ENCODE data around the gene RFTN2.
"Not testable (repeated sequence)": the region's sequence is repeated elsewhere in the genome, so short reads cannot be mapped to it uniquely, and the experiment has no call there.

RFTN2 gene

DNA sequence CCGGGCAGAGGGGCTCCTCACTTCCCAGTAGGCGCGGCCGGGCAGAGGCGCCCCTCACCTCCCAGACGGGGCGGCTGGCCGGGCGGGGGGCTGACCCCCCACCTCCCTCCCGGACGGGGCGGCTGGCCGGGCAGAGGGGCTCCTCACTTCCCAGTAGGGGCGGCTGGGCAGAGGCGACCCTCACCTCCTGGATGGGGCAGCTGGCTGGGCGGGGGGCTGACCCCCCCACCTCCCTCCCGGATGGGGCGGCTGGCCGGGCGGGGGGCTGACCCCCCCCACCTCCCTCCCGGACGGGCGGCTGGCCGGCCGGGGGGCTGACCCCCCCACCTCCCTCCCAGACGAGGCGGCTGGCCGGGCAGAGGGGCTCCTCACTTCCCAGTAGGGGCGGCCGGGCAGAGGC lies 20.6 kb upstream of the RFTN2 start:
- not testable (repeated sequence) for H3K27me3 ChIP-seq (ENCODE audit: insufficient read depth, low read length, poor library complexity); DNase-seq; H3K4me3 ChIP-seq (ENCODE audit: low read depth in 1 of 2, low read length in 2 of 2)

DNA sequence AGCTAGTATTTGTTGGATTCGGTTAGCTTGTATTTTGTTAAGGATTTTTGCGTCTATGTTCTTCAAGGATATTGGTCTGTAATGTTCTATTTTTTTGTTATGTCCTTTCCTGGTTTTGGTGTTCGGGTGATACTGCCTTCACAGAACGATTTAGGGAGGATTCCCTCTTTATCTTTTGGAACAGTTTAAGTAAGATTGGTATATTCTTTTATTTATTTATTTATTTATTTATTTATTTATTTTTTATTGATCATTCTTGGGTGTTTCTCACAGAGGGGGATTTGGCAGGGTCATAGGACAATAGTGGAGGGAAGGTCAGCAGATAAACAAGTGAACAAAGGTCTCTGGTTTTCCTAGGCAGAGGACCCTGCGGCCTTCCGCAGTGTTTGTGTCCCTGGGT lies 19.8 kb upstream of the RFTN2 start:
- H3K9ac ChIP-seq (ENCODE audit: low read depth, low read length); H3K27ac ChIP-seq (ENCODE audit: low read length); H3K79me2 ChIP-seq (ENCODE audit: insufficient read depth, low read length); H3K4me1 ChIP-seq (ENCODE audit: insufficient read depth, low read length); H4K20me1 ChIP-seq (ENCODE audit: insufficient read depth, low read length); H2AFZ ChIP-seq (ENCODE audit: low read depth, low read length); H3K9me3 ChIP-seq (ENCODE audit: insufficient read depth, low read length, severe bottlenecking); DNase-seq; H3K36me3 ChIP-seq (ENCODE audit: insufficient read depth, low read length); H3K27me3 ChIP-seq (ENCODE audit: insufficient read depth, low read length, poor library complexity); H3K4me2 ChIP-seq (ENCODE audit: insufficient read depth, low read length); H3K4me3 ChIP-seq (ENCODE audit: low read depth in 1 of 2, low read length in 2 of 2); ATAC-seq (ENCODE audit: insufficient read depth, low read depth): not testable (repeated sequence)

More for the DNA sequence above, 20.6 kb upstream of the RFTN2 start:
- H3K4me1 ChIP-seq (ENCODE audit: insufficient read depth, low read length); H3K4me2 ChIP-seq (ENCODE audit: insufficient read depth, low read length); ATAC-seq (ENCODE audit: insufficient read depth, low read depth); H3K36me3 ChIP-seq (ENCODE audit: insufficient read depth, low read length); H3K79me2 ChIP-seq (ENCODE audit: insufficient read depth, low read length); H4K20me1 ChIP-seq (ENCODE audit: insufficient read depth, low read length); H2AFZ ChIP-seq (ENCODE audit: low read depth, low read length); H3K27ac ChIP-seq (ENCODE audit: low read length); H3K9me3 ChIP-seq (ENCODE audit: insufficient read depth, low read length, severe bottlenecking); H3K9ac ChIP-seq (ENCODE audit: low read depth, low read length): not testable (repeated sequence)

GRCh38 chr2:197677483-197677882 lies 2.1 kb upstream of the RFTN2 start:
- Histone ChIP-seq H3K4me2 (ENCODE audit: insufficient read depth, low read length) (no peak overlapping the region), H3K4me3 (ENCODE audit: low read depth in 1 of 2, low read length in 2 of 2) (no peak overlapping the region), H2AFZ (ENCODE audit: low read depth, low read length) (no peak overlapping the region), H3K36me3 (ENCODE audit: insufficient read depth, low read length) (no peaks in the 10 kb centered on the region), H3K27ac (ENCODE audit: low read length) (no peak overlapping the region), H3K9me3 (ENCODE audit: insufficient read depth, low read length, severe bottlenecking) (no peaks in the 10 kb centered on the region), H3K9ac (ENCODE audit: low read depth, low read length) (no peak overlapping the region), H4K20me1 (ENCODE audit: insufficient read depth, low read length) (no peaks in the 10 kb centered on the region), H3K79me2 (ENCODE audit: insufficient read depth, low read length) (no peaks in the 10 kb centered on the region), H3K4me1 (ENCODE audit: insufficient read depth, low read length) (no peaks in the 10 kb centered on the region), H3K27me3 (ENCODE audit: insufficient read depth, low read length, poor library complexity) (peaks cover 11% of the 10 kb centered on the region)
- ATAC-seq (ENCODE audit: insufficient read depth, low read depth) = no peak
- DNase-seq = no peak
- TF ChIP-seq EZH2 (IDR thresholded peaks at IDR 0.05; ENCODE audit: borderline replicate concordance, low read depth, low read length, severe bottlenecking) = no peak
- TF ChIP-seq, protein P1, sequence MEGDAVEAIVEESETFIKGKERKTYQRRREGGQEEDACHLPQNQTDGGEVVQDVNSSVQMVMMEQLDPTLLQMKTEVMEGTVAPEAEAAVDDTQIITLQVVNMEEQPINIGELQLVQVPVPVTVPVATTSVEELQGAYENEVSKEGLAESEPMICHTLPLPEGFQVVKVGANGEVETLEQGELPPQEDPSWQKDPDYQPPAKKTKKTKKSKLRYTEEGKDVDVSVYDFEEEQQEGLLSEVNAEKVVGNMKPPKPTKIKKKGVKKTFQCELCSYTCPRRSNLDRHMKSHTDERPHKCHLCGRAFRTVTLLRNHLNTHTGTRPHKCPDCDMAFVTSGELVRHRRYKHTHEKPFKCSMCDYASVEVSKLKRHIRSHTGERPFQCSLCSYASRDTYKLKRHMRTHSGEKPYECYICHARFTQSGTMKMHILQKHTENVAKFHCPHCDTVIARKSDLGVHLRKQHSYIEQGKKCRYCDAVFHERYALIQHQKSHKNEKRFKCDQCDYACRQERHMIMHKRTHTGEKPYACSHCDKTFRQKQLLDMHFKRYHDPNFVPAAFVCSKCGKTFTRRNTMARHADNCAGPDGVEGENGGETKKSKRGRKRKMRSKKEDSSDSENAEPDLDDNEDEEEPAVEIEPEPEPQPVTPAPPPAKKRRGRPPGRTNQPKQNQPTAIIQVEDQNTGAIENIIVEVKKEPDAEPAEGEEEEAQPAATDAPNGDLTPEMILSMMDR (IDR thresholded peaks at IDR 0.05; ENCODE audit: borderline replicate concordance, extremely low read depth, low read length, poor library complexity, severe bottlenecking) = no peak

- Histone ChIP-seq H4K20me1 (ENCODE audit: insufficient read depth, low read length) (no peaks in the 10 kb centered on the region), H3K4me2 (ENCODE audit: insufficient read depth, low read length) (no peak overlapping the region), H3K27ac (ENCODE audit: low read length) (no peak overlapping the region), H2AFZ (ENCODE audit: low read depth, low read length) (no peak overlapping the region), H3K4me3 (ENCODE audit: low read depth in 1 of 2, low read length in 2 of 2) (no peak overlapping the region), H3K9ac (ENCODE audit: low read depth, low read length) (no peak overlapping the region), H3K4me1 (ENCODE audit: insufficient read depth, low read length) (no peaks in the 10 kb centered on the region), H3K9me3 (ENCODE audit: insufficient read depth, low read length, severe bottlenecking) (no peaks in the 10 kb centered on the region), H3K36me3 (ENCODE audit: insufficient read depth, low read length) (no peaks in the 10 kb centered on the region), H3K27me3 (ENCODE audit: insufficient read depth, low read length, poor library complexity) (peaks cover 11% of the 10 kb centered on the region), H3K79me2 (ENCODE audit: insufficient read depth, low read length) (no peaks in the 10 kb centered on the region)
- DNase-seq = no peak
- TF ChIP-seq, protein P1 (IDR thresholded peaks at IDR 0.05; ENCODE audit: borderline replicate concordance, extremely low read depth, low read length, poor library complexity, severe bottlenecking) = no peak
- TF ChIP-seq EZH2 (IDR thresholded peaks at IDR 0.05; ENCODE audit: borderline replicate concordance, low read depth, low read length, severe bottlenecking) = no peak
- ATAC-seq (ENCODE audit: insufficient read depth, low read depth) = no peak
Observed at GRCh38 chr2:197677056-197677455, 1.7 kb upstream of the RFTN2 start.
